ENCODE data around the gene FCHSD1.

GRCh38 chr5:141695627-141696215 lies 44.5 kb upstream of the FCHSD1 start:
- no peak for TF ChIP-seq CTCF (IDR thresholded peaks at IDR 0.05)
- TF ChIP-seq POLR2A (IDR thresholded peaks at IDR 0.05), result no peak
